ENCODE measurements around the gene CASP6.

GRCh38 chr4:109735566-109736365, 32.5 kb upstream of the CASP6 start:
- TF ChIP-seq POLR2A (IDR thresholded peaks at IDR 0.05): no peak
- no peak for TF ChIP-seq CTCF (IDR thresholded peaks at IDR 0.05)

All from transverse colon (tissue), 3 donors.